HepG2 (cell line): ENCODE results near the gene FBF1. TPM values are rescaled to one million over a fixed set of nuclear protein-coding genes. Genes with fewer than 3 reads are reported as not detected.

Experiments used
- ATF7 ChIP-seq, 2 experiments: fragments of 450-650 bp in 1 of 2; sonication (generic) in 1 of 2; formaldehyde crosslinking in 1 of 2; IDR thresholded peaks; 2 replicates each; pipeline versions ENCODE4 v1.4.0 to v1.6.1; 2016 to 2020; ENCODE audit warnings: antibody characterized with exemption in 1 of 2, mild to moderate bottlenecking in 1 of 2, missing genetic modification reagents in 1 of 2
- CBX1 ChIP-seq: IDR thresholded peaks from one replicate; pipeline ENCODE4 v1.6.1; 2016; ENCODE audit warnings: antibody characterized with exemption, low read depth
- CENPT ChIP-seq: sonication (generic); formaldehyde crosslinking; IDR thresholded peaks from 2 replicates; pipeline ENCODE4 v1.8.0; 2022; ENCODE audit warnings: low read depth, mild to moderate bottlenecking, moderate library complexity, missing genetic modification reagents
- CHCHD3 ChIP-seq: sonication (generic); formaldehyde crosslinking; IDR thresholded peaks from 2 replicates; pipeline ENCODE4 v1.8.0; 2022; ENCODE audit warnings: mild to moderate bottlenecking, missing genetic modification reagents, moderate library complexity
- EEA1 ChIP-seq: sonication (generic); formaldehyde crosslinking; IDR thresholded peaks from 2 replicates; pipeline ENCODE4 v1.5.1; 2020; ENCODE audit warnings: mild to moderate bottlenecking, missing genetic modification reagents, borderline replicate concordance
- HNF4G ChIP-seq, 2 experiments: sonication (generic) in 1 of 2; formaldehyde crosslinking in 1 of 2; IDR thresholded peaks; 2 replicates each; pipeline versions ENCODE4 v1.4.0 to v1.6.1; 2011 to 2020; ENCODE audit warnings: borderline replicate concordance in 2 of 2, low read depth in 2 of 2, mild to moderate bottlenecking in 2 of 2, low read length in 1 of 2, missing genetic modification reagents in 1 of 2, moderate library complexity in 1 of 2
- KAT8 ChIP-seq: IDR thresholded peaks from 2 replicates; pipeline ENCODE4 v1.6.1; 2016; ENCODE audit warnings: missing genetic modification reagents, missing compliant biosample characterization
- KDM6A ChIP-seq: IDR thresholded peaks from 2 replicates; pipeline ENCODE4 v1.6.1; 2016; ENCODE audit warnings: low read depth
- KMT2B ChIP-seq: IDR thresholded peaks from 2 replicates; pipeline ENCODE4 v1.6.1; 2016; ENCODE audit warnings: missing genetic modification reagents, missing compliant biosample characterization
- LRRFIP1 ChIP-seq: sonication (generic); formaldehyde crosslinking; conservative IDR thresholded peaks from 2 replicates; pipeline ENCODE4 v1.4.0; 2020; ENCODE audit warnings: missing genetic modification reagents
- NCOA2 ChIP-seq: sonication (generic); formaldehyde crosslinking; IDR thresholded peaks from 2 replicates; pipeline ENCODE4 v1.8.0; 2022; ENCODE audit warnings: inconsistent platforms
- PRMT3 ChIP-seq: sonication (generic); formaldehyde crosslinking; IDR thresholded peaks from 2 replicates; pipeline ENCODE4 v1.8.1; 2022; ENCODE audit warnings: low read depth, mild to moderate bottlenecking, moderate library complexity, missing genetic modification reagents, borderline replicate concordance
- RFXANK ChIP-seq: IDR thresholded peaks from 2 replicates; pipeline ENCODE4 v1.6.1; 2016
- SIN3B ChIP-seq: fragments of 150-350 bp; IDR thresholded peaks from 2 replicates; pipeline ENCODE4 v1.6.1; 2014; ENCODE audit warnings: low read length
- THRA ChIP-seq: sonication (generic); formaldehyde crosslinking; IDR thresholded peaks from 2 replicates; pipeline ENCODE4 v1.4.0; 2020; ENCODE audit warnings: missing genetic modification reagents, borderline replicate concordance
- ZC3H4 ChIP-seq: sonication (generic); formaldehyde crosslinking; IDR thresholded peaks from 2 replicates; pipeline ENCODE4 v1.4.0; 2020; ENCODE audit warnings: missing genetic modification reagents, borderline replicate concordance
- ZNF230 ChIP-seq: sonication (generic); formaldehyde crosslinking; IDR thresholded peaks from 2 replicates; pipeline ENCODE4 v1.4.0; 2020; ENCODE audit warnings: mild to moderate bottlenecking, missing genetic modification reagents
- ZNF430 ChIP-seq: sonication (generic); formaldehyde crosslinking; IDR thresholded peaks from 2 replicates; pipeline ENCODE4 v1.9.0; 2021; ENCODE audit warnings: mild to moderate bottlenecking, missing genetic modification reagents
- ZNF740 ChIP-seq: sonication (generic); formaldehyde crosslinking; IDR thresholded peaks from 2 replicates; pipeline ENCODE4 v1.4.0; 2020; ENCODE audit warnings: missing genetic modification reagents
- ZNF788 ChIP-seq: sonication (generic); formaldehyde crosslinking; IDR thresholded peaks from 2 replicates; pipeline ENCODE4 v1.5.0; 2020; ENCODE audit warnings: mild to moderate bottlenecking, missing genetic modification reagents, borderline replicate concordance
- ZSCAN5A ChIP-seq: sonication (generic); formaldehyde crosslinking; IDR thresholded peaks from 2 replicates; pipeline ENCODE4 v1.8.0; 2022; ENCODE audit warnings: mild to moderate bottlenecking, missing genetic modification reagents, borderline replicate concordance
- polyA plus RNA-seq, 8 experiments: library from polyadenylated mRNA; depleted of rRNA in 3 of 8; stranded (reverse) in 7 of 8; unstranded in 1 of 8; fragments of >200 nt; fragmentation: Illumina TruSeq in 4 of 8; extraction: Trizol in 4 of 8; gene quantifications; 2 replicates each; pipeline versions ENCODE4 v1.2.1 to v1.2.3, GENCODE V29; 2011 to 2016; ENCODE audit warnings: low read depth in 4 of 8, missing spikeins in 1 of 8, mixed read lengths in 1 of 8; ENCODE audit not compliant: insufficient read depth in 1 of 8
- total RNA-seq, 5 experiments: library from RNA; depleted of rRNA; stranded (reverse); fragments of >200 nt; fragmentation: Illumina TruSeq; extraction: Trizol; gene quantifications; 2 replicates each; pipeline ENCODE4 v1.2.3, GENCODE V29; 2016; ENCODE audit warnings: low read depth in 1 of 5

Gene FBF1
- total and polyA plus RNA-seq, 2 of the 13 experiments (the other 11 are each of a cell fraction or from before 2014, with no cell fraction given): 2.4 to 8.1 TPM

- no peak for TF ChIP-seq LRRFIP1 (CRISPR knock-in tag)
- no peak for TF ChIP-seq PRMT3 (CRISPR knock-in tag)
- no peak for TF ChIP-seq EEA1 (CRISPR knock-in tag)
- no peak for TF ChIP-seq ZC3H4 (CRISPR knock-in tag)
- TF ChIP-seq CENPT: no peak
- TF ChIP-seq RFXANK: no peak
- TF ChIP-seq SIN3B: no peak
- no peak for TF ChIP-seq ZNF430 (CRISPR knock-in tag)
- TF ChIP-seq KAT8 (CRISPR knock-in tag): 0 out of 2 replicates have a peak, but pooled peaks have one; percentile 49
- TF ChIP-seq ZNF740 (CRISPR knock-in tag): no peak
- peak; percentile 87 for TF ChIP-seq KDM6A
- TF ChIP-seq HNF4G (IDR thresholded peaks at IDR 0.05; ENCODE audit: borderline replicate concordance, low read depth, low read length): peak; percentile 54; the same call in 1 of the 2 replicates
- no peak for TF ChIP-seq HNF4G (CRISPR knock-in tag; IDR thresholded peaks at IDR 0.05; ENCODE audit: borderline replicate concordance, low read depth)
- TF ChIP-seq THRA: peak; percentile 60; the same call in 1 of the 2 replicates
- no peak for TF ChIP-seq CBX1
- no peak for TF ChIP-seq ZNF788 (CRISPR knock-in tag)
- no peak for TF ChIP-seq ZNF230 (CRISPR knock-in tag)
- TF ChIP-seq ATF7 (IDR thresholded peaks at IDR 0.05): peak; percentile 57; the same call in 1 of the 2 replicates
- TF ChIP-seq ATF7 (CRISPR knock-in tag; IDR thresholded peaks at IDR 0.05): no peak; the same call in 1 of the 2 replicates
- TF ChIP-seq KMT2B (CRISPR knock-in tag): peak; percentile 17
- peak; percentile 36; the same call in 1 of the 2 replicates for TF ChIP-seq ZSCAN5A (CRISPR knock-in tag)
- TF ChIP-seq NCOA2 (CRISPR knock-in tag): peak; percentile 39
- no peak for TF ChIP-seq CHCHD3 (CRISPR knock-in tag)
Measured at GRCh38 chr17:75976175-75976848, 35.5 kb upstream of the FBF1 start (continued).
